HG03571 (cell line): Measurements from ENCODE around the gene PLCZ1.
"Not testable (repeated sequence)": the region's sequence is repeated elsewhere in the genome, so short reads cannot be mapped to it uniquely, and the experiment has no call there.

Experiments
- ATAC-seq: cut with Tn5 transposase; IDR thresholded peaks from one replicate; pipeline ENCODE4 v1.9.1; 2021; ENCODE audit not compliant: unreplicated experiment

The PLCZ1 gene, protein sequence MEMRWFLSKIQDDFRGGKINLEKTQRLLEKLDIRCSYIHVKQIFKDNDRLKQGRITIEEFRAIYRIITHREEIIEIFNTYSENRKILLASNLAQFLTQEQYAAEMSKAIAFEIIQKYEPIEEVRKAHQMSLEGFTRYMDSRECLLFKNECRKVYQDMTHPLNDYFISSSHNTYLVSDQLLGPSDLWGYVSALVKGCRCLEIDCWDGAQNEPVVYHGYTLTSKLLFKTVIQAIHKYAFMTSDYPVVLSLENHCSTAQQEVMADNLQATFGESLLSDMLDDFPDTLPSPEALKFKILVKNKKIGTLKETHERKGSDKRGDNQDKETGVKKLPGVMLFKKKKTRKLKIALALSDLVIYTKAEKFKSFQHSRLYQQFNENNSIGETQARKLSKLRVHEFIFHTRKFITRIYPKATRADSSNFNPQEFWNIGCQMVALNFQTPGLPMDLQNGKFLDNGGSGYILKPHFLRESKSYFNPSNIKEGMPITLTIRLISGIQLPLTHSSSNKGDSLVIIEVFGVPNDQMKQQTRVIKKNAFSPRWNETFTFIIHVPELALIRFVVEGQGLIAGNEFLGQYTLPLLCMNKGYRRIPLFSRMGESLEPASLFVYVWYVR

DNA sequence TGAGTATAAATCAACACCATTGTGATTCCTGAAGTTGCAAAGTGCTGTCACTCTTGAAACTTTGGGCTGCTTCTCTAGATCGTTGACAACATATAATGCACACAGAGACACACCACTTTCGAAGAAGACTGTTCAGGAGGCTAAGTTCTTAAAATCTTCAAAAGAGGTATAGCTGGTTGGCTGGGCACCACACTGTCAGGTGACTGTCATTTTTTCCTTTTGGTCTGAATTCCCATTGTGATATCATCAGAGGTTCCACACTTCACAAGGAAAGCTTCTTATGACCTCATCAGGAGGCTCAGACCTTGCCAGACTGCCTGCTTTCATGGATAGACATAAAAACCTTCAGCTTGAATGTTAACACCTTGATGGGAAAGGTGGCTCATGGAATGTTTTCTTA lies at the start of gene PLCZ1, which contains the start of gene CAPZA3:
TSS of gene PLCZ1 (minus strand) at position 194 of the 400 bp plus-strand sequence. CDS start 641 bp downstream, outside the sequence.
TSS of gene CAPZA3 (plus strand) at position 301 of the 400 bp plus-strand sequence. CDS start 150 bp downstream, outside the sequence.
- ATAC-seq: no peak

DNA sequence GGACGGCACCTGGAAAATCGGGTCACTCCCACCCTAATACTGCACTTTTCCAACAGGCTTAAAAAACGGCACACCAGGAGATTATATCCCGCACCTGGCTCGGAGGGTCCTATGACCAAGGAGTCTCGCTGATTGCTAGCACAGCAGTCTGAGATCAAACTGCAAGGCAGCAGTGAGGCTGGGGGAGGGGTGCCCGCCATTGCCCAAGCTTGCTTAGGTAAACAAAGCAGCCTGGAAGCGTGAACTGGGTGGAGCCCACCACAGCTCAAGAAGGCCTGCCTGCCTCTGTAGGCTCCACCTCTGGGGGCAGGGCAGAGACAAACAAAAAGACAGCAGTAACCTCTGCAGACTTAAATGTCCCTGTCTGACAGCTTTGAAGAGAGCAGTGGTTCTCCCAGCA lies 47.7 kb upstream of the PLCZ1 start:
- not testable (repeated sequence) for ATAC-seq

DNA sequence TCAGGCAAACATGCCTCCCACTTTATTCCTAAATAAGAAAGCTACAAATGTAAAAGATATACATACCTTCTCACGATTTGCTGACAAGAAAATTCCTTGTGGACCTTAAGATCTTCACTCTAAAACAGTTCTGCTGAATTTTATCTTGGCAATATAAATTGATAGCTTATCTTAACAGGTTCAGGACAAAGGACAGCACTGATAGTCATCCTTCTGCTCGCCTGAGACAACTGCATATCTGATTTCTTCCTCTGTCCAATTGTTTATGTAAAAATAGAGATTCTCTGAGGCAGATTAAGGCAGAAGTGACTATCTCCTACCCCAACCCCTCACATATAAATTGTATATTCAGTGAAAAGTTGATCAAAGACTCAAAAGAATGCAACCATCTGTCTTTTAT lies 45.0 kb upstream of the PLCZ1 start:
- no peak for ATAC-seq

DNA sequence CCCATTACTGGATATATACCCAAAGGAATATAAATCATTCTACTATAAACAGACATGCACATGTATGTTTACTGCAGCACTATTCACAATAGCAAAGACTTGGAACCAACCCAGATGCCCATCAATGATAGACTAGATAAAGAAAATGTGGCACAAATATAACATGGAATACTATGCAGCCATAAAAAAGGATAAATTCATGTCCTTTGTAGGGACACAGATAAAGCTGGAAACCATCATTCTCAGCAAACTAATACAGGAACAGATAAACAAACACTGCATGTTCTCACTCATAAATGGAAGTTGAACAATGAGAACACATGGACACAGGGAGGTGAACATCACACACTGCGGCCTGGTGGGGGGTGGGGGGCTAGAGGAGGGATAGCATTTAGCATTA lies 28.7 kb upstream of the PLCZ1 start:
- ATAC-seq: not testable (repeated sequence)

DNA sequence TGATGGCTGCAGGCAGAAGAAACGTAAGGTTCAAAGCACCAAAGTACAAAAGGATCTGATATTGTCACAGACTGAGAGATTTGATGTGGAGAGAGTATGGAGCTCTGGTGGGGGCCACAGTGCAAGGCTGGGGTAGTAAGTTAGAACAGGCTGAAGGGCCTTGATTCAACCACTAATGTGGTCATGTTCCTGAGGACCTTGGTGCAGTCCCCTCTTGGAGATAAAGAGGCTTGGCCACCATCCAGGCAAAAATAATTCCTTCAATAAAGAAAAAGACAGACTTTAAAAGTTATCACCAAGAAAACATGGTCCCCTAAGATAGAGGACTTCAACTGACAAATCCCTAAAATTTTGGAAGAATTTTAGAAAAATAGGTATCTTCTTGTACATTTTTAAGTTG lies 17.5 kb upstream of the PLCZ1 start:
- ATAC-seq: no peak

DNA sequence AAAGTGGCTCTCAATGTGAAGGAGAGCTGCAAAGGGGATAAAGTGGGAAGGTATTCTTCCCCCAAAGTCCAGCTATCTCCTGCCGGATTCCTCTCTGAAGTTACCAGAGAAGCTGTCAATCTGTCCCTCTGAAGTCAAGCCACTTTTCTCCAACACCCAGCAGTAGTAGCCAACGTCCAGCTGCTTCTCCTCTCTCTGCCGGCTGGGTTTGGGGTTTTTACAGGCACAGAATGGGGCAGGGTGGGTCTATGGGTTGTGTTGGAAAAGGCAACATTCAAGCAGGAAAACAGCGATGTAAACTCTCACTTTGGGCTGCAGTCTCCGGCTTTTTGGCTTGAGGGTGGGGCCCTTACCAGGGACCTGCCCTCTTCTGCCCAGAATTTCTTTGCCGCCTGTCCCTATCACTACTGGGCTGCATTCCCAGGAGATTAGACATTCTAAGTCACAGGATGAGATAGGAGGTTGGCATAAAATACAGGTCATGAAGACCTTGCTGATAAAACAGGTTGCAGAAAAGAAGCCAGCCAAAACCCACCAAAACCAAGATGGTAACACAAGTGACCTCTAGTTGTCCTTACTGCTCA lies 16.4 kb upstream of the PLCZ1 start:
- ATAC-seq: no peak

DNA sequence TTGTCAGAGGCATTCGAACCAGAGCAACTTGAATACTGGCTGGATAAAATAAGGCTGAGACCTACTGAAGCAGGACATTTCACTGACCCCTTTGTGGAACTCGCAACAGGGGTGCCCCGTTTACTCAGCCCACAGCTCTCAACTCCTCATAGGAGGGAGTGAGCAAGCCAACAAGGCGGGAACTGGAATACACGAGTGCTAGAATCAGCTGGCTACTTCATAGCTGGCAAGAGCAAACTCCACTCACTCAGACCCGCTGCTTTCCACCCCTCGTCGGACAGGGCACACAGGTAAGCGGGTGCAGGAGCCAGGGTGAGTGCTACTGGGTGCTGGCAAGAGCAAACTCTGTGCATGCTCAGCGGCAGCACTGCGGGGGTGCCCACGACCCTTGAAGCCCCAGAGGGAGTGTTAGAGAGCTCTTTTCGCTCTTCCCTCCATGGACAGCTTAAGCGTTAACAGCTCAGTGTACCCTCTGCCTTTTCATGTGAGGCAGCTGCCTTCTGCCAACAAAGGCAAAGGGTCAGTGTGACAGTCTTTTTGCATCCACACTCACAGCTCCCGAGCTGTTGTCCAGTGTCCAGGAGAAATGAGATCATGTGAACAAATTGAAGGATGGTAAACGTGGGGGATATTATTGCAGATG lies 15.8 kb upstream of the PLCZ1 start:
- ATAC-seq: no peak

DNA sequence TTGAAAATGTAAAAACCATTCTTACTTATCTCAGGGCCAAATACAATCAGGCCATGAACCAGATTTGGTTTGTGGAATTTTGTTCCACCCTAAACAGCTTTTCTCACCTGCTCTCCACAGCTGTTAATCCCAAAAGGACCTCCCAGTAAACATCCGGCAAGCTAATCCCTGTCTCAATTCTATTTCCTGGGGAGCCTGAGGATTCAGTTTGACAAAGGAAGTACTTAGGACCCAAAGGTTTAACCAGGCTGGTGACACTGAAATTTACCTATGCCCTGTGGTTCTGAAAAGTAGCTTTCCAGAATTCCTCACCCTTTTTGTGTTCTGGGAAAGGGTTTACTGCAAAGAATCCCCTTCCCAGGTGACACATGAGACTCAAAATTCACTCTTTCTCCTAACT lies 15.1 kb upstream of the PLCZ1 start:
- no peak for ATAC-seq

DNA sequence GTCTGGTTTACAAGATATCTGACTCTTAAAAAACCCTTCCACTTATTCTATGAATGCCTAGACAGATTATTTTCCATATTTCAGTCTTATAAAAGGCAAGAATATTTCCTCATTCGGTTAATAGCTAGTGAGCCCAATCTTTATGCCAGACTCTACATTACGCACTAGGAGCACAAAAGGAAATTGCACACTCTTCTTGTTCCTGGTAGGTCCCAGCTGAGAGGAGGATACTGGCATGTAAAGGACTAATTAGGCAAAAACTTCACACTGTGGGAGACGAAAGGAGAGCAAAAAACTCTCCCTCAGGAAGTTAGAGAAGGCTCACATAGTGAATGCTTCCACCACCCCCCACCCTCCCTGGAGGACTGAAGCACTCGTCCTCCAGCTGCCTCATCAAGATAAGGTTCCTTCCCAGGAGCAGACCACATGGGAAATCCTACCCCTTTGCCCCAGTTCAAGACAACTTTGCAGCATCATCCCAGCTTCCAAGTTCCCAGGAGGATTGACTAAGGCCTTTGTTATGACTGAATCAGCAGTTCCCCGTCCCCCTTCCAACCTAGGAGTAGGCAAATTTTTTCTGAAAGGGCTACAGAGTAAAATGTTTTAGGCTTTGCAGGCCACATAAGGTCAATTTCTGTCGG lies 14.6 kb upstream of the PLCZ1 start:
- no peak for ATAC-seq

DNA sequence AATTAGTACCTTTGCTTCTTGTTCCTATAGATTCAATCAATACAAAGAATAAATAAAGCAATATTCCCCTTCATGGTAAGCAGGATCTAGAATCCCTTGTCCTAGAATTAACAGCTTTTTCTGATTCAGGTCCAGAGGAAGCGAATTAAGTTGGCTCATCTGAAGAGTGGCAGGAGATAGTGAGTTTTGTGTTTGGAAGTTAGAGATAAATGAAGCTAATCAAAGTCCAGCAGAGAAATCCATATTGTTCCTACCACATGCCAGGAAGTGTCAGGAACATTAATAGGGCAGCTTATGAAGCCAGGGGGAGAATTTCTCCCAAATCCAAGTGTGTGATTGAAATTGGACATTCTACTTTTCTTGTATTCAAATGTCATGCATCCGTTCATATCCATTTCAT lies 14.1 kb upstream of the PLCZ1 start:
- ATAC-seq: no peak

DNA sequence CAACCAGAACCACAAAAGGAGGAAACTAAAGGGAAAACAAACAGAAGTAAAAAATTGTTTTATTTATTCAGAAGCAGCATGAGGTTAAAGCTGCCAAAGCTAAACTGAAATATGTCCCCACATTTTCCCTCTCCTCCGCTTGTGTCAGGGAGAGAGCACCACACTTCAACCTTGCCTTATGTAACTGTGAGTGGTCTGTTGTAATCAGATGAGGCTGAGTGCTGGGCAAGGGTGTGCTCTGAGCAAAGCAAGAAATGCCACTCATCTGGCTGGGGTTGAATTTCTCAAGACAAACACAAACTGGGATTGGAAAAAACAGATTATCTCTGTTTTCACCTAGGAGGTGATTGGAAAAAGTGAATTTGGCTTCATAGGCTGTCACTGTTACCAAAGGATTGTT lies 12.3 kb upstream of the PLCZ1 start:
- no peak for ATAC-seq

DNA sequence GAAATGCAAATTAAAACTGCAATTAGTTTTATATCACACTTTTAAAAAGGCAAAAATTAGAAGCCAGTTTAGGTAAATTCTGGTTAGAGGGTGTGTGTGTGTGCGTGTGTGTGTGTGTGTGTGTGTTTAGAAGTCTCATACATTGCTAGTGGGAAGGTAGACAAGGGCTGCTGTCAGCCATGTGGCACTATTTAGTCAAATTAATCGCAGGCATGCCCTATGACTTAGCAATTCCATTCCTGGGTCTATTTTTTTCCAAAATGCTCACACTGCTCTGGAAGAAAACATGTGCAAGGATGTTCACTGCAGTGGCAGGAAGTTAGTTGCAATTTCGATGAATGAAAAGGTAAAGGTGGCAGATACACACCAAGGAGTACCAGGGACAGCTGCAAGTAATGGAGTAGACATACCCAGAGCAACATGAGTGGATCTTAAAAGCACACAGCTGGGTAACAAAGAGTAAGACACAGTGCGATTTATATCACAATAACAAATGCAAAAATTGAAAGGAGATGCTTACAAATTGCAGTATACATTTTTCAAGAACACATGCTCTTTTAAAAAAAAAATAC lies 11.7 kb upstream of the PLCZ1 start:
- ATAC-seq: no peak

DNA sequence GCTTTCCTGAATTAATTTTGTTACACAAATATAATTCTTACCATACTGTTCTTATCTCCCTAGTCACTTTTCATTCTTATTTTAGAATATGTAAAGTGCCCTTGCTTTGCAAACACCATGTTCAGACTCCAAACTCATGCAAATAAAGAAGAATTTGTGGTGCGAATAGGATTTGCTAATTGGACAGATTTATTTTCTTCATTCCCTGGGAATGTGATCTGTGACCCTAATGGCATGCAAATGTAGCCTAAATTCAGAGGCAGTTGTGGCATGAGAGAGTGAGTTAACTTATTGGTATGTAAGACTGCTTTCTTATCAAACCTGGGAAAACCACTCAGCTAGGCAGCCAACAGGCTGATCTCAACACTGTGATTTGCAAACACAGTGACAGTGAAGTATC lies 10.1 kb upstream of the PLCZ1 start:
- no peak for ATAC-seq

DNA sequence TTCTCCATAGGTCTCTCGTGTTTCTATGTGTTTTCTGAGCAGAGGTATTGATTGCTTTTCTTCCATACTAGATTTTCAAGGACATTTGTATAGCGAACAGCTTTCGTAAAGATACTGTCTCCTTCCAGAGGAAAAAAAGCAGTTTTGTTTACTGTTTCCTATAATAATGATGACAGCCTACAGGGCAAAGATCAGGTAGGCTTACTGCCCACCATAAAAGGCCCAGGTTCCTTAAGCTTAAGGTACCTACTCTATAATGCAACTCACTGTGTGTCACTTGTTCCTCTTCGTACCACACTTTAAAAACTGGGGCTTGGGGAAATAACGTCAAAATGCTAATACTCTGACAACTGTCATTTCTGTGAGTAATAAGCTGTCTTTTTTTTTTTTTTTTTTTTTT lies 6.7 kb downstream of the PLCZ1 start:
- no peak for ATAC-seq

DNA sequence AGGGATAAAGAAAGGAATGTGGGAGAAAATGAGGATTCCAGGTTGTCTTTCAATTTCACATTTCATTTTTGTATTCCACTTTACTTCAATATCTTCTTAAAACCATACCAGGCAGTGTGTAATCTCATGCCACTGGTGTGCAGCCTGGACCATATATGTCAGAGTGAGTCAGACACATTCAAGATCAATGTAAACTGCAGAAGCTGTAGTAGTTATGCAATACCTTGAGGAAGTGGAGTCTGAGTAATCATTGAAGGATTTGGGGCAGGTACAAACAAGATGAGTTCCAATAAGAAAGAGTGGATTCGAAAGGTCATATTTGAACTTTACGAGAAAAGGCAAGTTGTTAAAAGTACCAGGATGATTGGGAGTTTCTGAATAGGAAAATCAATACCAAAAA lies 14.1 kb downstream of the PLCZ1 start:
- no peak for ATAC-seq

DNA sequence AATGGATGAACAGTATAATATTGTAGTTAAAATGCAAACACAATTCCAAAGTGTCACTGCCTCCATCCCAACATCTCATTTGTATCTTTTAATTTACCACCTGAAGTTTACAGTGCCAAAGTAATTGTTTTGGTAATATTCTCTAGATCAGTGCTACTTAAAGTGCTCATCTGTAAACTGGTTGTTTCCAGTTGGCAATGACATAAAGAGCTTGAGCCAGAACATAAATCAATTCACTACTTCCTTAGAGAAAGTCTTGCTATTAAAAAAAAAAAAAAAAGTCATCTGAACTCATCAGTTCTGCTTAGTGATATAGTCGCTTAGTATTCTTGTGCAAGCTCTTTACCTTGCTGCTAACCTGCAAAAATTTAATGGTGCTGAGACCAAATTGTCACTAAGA lies 16.4 kb downstream of the PLCZ1 start:
- ATAC-seq: no peak

DNA sequence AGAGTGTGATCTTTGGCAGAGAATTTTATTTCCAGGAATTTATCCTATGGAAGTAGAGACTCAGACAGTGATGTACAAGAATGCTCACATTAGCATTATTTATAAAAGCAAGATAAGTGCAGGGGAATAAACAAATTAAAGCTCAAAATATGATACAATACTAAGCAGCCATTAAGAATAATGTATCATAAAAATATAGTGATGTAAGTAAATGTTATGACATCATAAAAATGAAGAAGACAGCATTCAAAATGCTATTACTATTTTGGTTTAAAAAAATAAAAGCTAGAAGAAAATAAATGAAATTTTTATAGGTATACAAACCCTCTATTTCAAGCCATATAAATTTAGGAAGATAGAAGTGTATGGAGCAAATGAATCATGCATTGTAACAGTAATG lies 17.1 kb downstream of the PLCZ1 start:
- no peak for ATAC-seq

DNA sequence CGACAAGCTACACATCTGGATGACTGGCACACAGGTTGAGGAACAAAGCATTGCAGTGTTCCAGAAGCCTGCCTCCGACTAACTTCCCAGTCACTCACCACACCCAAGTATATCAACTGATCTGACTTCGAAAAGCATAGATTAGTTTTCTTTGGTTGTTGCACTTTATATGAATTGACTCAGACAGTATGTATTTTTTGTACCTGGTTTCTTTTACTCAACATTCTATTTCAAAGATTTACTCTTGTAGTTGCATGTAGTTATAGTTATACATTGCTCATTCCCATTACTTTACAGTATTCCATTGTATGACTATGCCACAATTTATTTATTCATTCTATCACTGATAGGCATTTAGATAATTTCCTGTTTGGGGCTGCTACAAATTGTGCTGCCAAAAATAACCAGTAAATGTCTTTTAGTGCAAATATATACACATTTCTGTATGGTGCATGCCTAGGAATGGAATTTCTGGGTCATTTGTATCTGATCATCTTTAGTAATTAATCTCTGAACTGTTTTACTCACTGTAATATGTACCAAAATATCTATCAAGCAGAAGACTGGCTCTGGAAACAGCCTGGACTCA lies 17.8 kb downstream of the PLCZ1 start:
- no peak for ATAC-seq

DNA sequence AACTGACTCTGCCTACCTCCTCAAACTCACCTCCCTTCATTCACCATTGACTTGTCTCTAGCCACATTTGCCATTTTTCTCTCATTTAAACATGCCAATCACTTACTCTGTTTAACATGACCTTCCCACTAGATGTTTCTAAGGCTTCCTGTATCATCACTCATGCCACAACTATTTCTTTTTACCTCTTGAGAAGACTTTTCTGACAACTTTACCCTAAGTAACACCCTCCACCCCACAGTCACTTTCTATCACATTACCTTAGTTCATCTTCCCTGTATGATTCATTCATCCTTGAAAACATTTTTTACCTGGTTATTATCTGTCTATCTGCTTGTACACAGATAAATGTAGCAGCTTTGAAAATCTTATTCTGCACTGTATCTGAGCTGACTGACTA lies 19.4 kb downstream of the PLCZ1 start:
- no peak for ATAC-seq

DNA sequence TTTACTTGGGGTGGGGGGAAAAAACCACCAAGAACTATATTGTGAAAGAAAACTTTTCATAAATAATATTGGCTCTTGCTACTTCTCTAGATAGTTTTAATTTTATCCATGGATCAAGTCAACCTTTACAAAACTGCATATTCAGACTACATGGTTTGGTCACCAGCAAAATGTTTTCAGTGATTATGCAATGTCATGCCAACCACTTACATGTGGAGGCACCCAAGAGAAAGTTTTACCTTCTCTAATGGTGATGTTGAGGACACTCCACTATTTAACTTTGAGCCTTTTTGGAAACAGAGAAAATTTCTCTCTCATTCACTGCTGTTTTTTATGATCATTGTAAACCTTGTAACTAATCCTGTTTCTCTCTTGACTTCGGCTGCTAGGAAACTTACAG lies 21.6 kb downstream of the PLCZ1 start:
- no peak for ATAC-seq

DNA sequence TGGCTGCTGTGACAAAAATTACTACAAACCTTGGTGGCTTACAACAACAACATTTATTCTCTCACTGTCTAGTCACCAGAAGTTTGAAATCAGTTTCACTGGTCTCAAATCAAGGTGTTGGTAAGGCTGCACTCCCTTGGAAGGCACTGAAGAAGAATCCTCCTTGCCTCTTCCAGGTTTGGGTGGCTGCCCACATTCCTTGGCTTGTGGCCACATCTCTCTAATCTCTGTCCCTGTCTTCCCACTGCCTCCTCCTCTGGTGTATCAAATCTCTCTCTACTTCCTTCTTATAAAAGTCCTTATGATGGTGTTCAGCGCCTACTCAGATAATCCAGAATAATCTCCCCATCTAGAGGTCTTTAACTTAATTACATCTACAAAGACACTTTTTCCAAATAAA lies 31.0 kb downstream of the PLCZ1 start:
- ATAC-seq: no peak
